IMR-90 (cell line): ENCODE measurements around the gene ATP8B4. TPM values are rescaled to one million over a fixed set of nuclear protein-coding genes. Genes with fewer than 3 reads are reported as not detected.

Experiments used
- ATAC-seq: fragments of 200-7000 bp; cut with Tn5 transposase; 2 replicates; pipeline ENCODE4 v1.9.1; 2020; ENCODE audit warnings: low read depth, mild to moderate bottlenecking, moderate library complexity
- BruUV-seq: library from RNA; stranded (reverse); fragments of 400-500 nt; replicated peaks from 2 replicates; lab custom pipeline; 2021; lab: Mats Ljungman, UMichigan
- CTCF ChIA-PET: fragments of 300-600 bp; formaldehyde crosslinking; extraction: SDS; loops from one replicate; lab custom pipeline; 2021; ENCODE audit warnings: antibody characterized with exemption; lab: Yijun Ruan, JAX
- POLR2A ChIA-PET: fragments of 300-600 bp; sonication (Branson Sonifier 250); formaldehyde crosslinking; loops from one replicate; lab custom pipeline; 2022; ENCODE audit warnings: antibody characterized with exemption; ENCODE audit not compliant: unreplicated experiment; lab: Charles Lee
- DNase-seq: peaks from one replicate; pipeline ENCODE4 v3.0.0; 2013
- H2AFZ ChIP-seq: replicated peaks from 2 replicates; pipeline ENCODE3; 2013; ENCODE audit warnings: low read length, mild to moderate bottlenecking; ENCODE audit not compliant: poor library complexity
- H2AK5ac ChIP-seq: 2 replicates; pipeline ENCODE4 v1.6.1; 2013; ENCODE audit warnings: low read depth, low read length, inconsistent platforms
- H2AK9ac ChIP-seq: replicated peaks from 2 replicates; pipeline ENCODE3; 2013; ENCODE audit warnings: mild to moderate bottlenecking, low read depth, low read length, moderate library complexity; ENCODE audit not compliant: poor library complexity
- H2BK120ac ChIP-seq: 2 replicates; pipeline ENCODE4 v1.6.1; 2013; ENCODE audit warnings: low read depth, low read length, inconsistent platforms
- H2BK15ac ChIP-seq: 3 replicates; pipeline ENCODE4 v1.6.1; 2013; ENCODE audit warnings: low read depth, low read length, inconsistent platforms
- H2BK20ac ChIP-seq: 2 replicates; pipeline ENCODE4 v1.6.1; 2013; ENCODE audit warnings: low read depth, mild to moderate bottlenecking, inconsistent platforms, low read length, moderate library complexity
- H2BK5ac ChIP-seq: 2 replicates; pipeline ENCODE4 v1.6.1; 2013; ENCODE audit warnings: mild to moderate bottlenecking, low read depth, low read length, inconsistent platforms; ENCODE audit not compliant: poor library complexity, severe bottlenecking
- H3K14ac ChIP-seq: replicated peaks from 2 replicates; pipeline ENCODE4 v1.6.1; 2013; ENCODE audit warnings: low read depth, low read length, inconsistent platforms
- H3K18ac ChIP-seq: 2 replicates; pipeline ENCODE4 v1.6.1; 2013; ENCODE audit warnings: low read depth, low read length, control low read depth
- H3K23ac ChIP-seq: 2 replicates; pipeline ENCODE4 v1.6.1; 2013; ENCODE audit warnings: low read depth, low read length, inconsistent platforms
- H3K27ac ChIP-seq: 2 replicates; pipeline ENCODE4 v1.5.1; 2013; ENCODE audit warnings: mild to moderate bottlenecking, control low read depth, low read length; ENCODE audit not compliant: insufficient read depth
- H3K27me3 ChIP-seq: 2 replicates; pipeline ENCODE4 v1.6.1; 2013; ENCODE audit warnings: low read length; ENCODE audit not compliant: control insufficient read depth, insufficient read depth
- H3K36me3 ChIP-seq: 2 replicates; pipeline ENCODE4 v1.6.1; 2013; ENCODE audit warnings: low read length, mixed read lengths; ENCODE audit not compliant: control insufficient read depth, insufficient read depth
- H3K4ac ChIP-seq: 2 replicates; pipeline ENCODE4 v1.6.1; 2013; ENCODE audit warnings: low read depth, low read length, inconsistent platforms
- H3K4me1 ChIP-seq: 2 replicates; pipeline ENCODE4 v1.6.1; 2013; ENCODE audit warnings: low read length, mixed read lengths; ENCODE audit not compliant: control insufficient read depth, insufficient read depth
- H3K4me2 ChIP-seq: 2 replicates; pipeline ENCODE4 v1.6.1; 2013; ENCODE audit warnings: low read depth, mild to moderate bottlenecking, control low read depth, low read length, moderate library complexity
- H3K4me3 ChIP-seq: 2 replicates; pipeline ENCODE4 v1.5.1; 2013; ENCODE audit warnings: low read depth, mild to moderate bottlenecking, control low read depth, low read length, moderate library complexity; ENCODE audit not compliant: insufficient read depth
- H3K56ac ChIP-seq: 2 replicates; pipeline ENCODE4 v1.6.1; 2013; ENCODE audit warnings: low read length, inconsistent platforms; ENCODE audit not compliant: insufficient read depth; ENCODE audit errors: extremely low read depth
- H3K79me1 ChIP-seq, 2 experiments: 2 replicates each; pipeline ENCODE4 v1.6.1; 2013; ENCODE audit warnings: low read length in 2 of 2, inconsistent platforms in 1 of 2, low read depth in 1 of 2
- H3K9ac ChIP-seq: 2 replicates; pipeline ENCODE4 v1.6.1; 2013; ENCODE audit warnings: low read depth, low read length, control low read depth
- H3K9me1 ChIP-seq: 2 replicates; pipeline ENCODE4 v1.6.1; 2013; ENCODE audit warnings: low read length, inconsistent platforms; ENCODE audit not compliant: insufficient read depth
- H3K9me3 ChIP-seq: 2 replicates; pipeline ENCODE4 v1.6.1; 2013; ENCODE audit warnings: low read length; ENCODE audit not compliant: control insufficient read depth, insufficient read depth
- H4K20me1 ChIP-seq: 2 replicates; pipeline ENCODE4 v1.6.1; 2013; ENCODE audit warnings: low read length, inconsistent platforms; ENCODE audit not compliant: insufficient read depth
- H4K5ac ChIP-seq: 2 replicates; pipeline ENCODE4 v1.6.1; 2013; ENCODE audit warnings: mild to moderate bottlenecking, low read depth, low read length, control low read depth
- H4K8ac ChIP-seq, 2 experiments: 2 replicates each; pipeline ENCODE4 v1.6.1; 2013; ENCODE audit warnings: low read depth in 2 of 2, low read length in 2 of 2, control low read depth in 1 of 2, inconsistent platforms in 1 of 2
- H4K91ac ChIP-seq: 2 replicates; pipeline ENCODE4 v1.6.1; 2013; ENCODE audit warnings: low read depth, low read length, inconsistent platforms; ENCODE audit not compliant: insufficient read depth
- RCOR1 ChIP-seq: IDR thresholded peaks from 2 replicates; pipeline ENCODE4 v1.6.1; 2012; ENCODE audit warnings: mild to moderate bottlenecking, low read length, improper control_type of control experiment; ENCODE audit not compliant: insufficient replicate concordance
- WGBS, 2 experiments: methylation state at CpG; one replicate each; pipeline versions ENCODE4 v1.1.5 to v1.1.7; 2013; ENCODE audit warnings: missing lambda C conversion rate in 2 of 2; ENCODE audit not compliant: insufficient read length in 1 of 2; ENCODE audit errors: extremely low coverage in 2 of 2; 5-methylcytosine and 5-hydroxymethylcytosine counted together
- dilution Hi-C: fragments of 300-500 bp; cut with HindIII; formaldehyde crosslinking; loops from one replicate; pipeline ENCODE4 v1.14.3; 2018; ENCODE audit warnings: low sequenced_read_pairs; ENCODE audit not compliant: unreplicated experiment
- in situ Hi-C: fragments of 300-500 bp; cut with MboI; formaldehyde crosslinking; loops from 3 replicates; pipeline ENCODE4 v1.14.3; 2019; ENCODE audit warnings: low sequenced_read_pairs, inconsistent platforms, mixed read lengths
- intact Hi-C: fragments of 100-400 bp; cut with micrococcal nuclease; formaldehyde crosslinking; loops from 2 replicates; pipeline ENCODE4 v1.10.0; 2022
- polyA plus RNA-seq, 3 experiments: library from polyadenylated mRNA; depleted of rRNA; stranded (reverse); fragments of >200 nt; gene quantifications; 2 replicates each; pipeline ENCODE4 v1.2.3, GENCODE V29; 2012; ENCODE audit warnings: low replicate concordance in 1 of 3
- total RNA-seq: library from RNA; depleted of rRNA; stranded (reverse); fragments of >200 nt; gene quantifications from 2 replicates; pipeline ENCODE4 v1.2.3, GENCODE V29; 2012
- TF ChIP-seq, protein P1 (sequence below): fragments of 150-350 bp; IDR thresholded peaks from 2 replicates; pipeline ENCODE4 v1.6.1; 2017; ENCODE audit warnings: mild to moderate bottlenecking, antibody characterized with exemption, low read length, low read depth

The ATP8B4 gene
- total and polyA plus RNA-seq, 2 of the 4 experiments (the other 2 are of a cell fraction) = 0.12 to 0.54 TPM

- TF ChIP-seq, protein P1, sequence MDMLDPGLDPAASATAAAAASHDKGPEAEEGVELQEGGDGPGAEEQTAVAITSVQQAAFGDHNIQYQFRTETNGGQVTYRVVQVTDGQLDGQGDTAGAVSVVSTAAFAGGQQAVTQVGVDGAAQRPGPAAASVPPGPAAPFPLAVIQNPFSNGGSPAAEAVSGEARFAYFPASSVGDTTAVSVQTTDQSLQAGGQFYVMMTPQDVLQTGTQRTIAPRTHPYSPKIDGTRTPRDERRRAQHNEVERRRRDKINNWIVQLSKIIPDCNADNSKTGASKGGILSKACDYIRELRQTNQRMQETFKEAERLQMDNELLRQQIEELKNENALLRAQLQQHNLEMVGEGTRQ = no peak
Observed at GRCh38 chr15:49927189-49927861, 191.7 kb downstream of the ATP8B4 start (continued).

GRCh38 chr15:49926740-49927139 is 192.3 kb downstream of the ATP8B4 start:
- H3K56ac ChIP-seq = no peak overlapping the region
- H4K8ac ChIP-seq = no peak overlapping the region
- H3K14ac ChIP-seq = no peak overlapping the region
- no peak overlapping the region for H3K9ac ChIP-seq
- dilution Hi-C loops = no loop called here
- H3K18ac ChIP-seq = no peak overlapping the region
- TF ChIP-seq RCOR1 = no peak
- H3K36me3 ChIP-seq = no peaks in the 10 kb centered on the region
- no peak overlapping the region for H3K23ac ChIP-seq
- H4K91ac ChIP-seq = no peak overlapping the region
- H2AK9ac ChIP-seq = no peak overlapping the region
- H3K9me1 ChIP-seq = no peaks in the 10 kb centered on the region
- H2BK120ac ChIP-seq = no peak overlapping the region
- H3K27me3 ChIP-seq = no peaks in the 10 kb centered on the region
- H2BK20ac ChIP-seq = no peak overlapping the region
- peaks cover 4% of the 10 kb centered on the region for H3K4me1 ChIP-seq
- H3K27ac ChIP-seq = no peak overlapping the region
- no peak overlapping the region for H2AK5ac ChIP-seq
- no TSS peak for BruUV-seq
- POLR2A ChIA-PET = no interaction called here
- H3K79me1 ChIP-seq = no peaks in the 10 kb centered on the region
- no peaks in the 10 kb centered on the region for H3K9me3 ChIP-seq
- H3K4me3 ChIP-seq = no peak overlapping the region
- no peak overlapping the region for H2BK5ac ChIP-seq
- WGBS, 2 experiments = no CpG with 5 or more reads among the region's 3 CpGs
- DNase-seq = no peak
- H3K4ac ChIP-seq = no peak overlapping the region
- no peak overlapping the region for H2BK15ac ChIP-seq
- H2AFZ ChIP-seq = no peak overlapping the region
- ATAC-seq = no peak
- no peak overlapping the region for H4K5ac ChIP-seq
- no peaks in the 10 kb centered on the region for H4K20me1 ChIP-seq
- in situ Hi-C loops = no loop called here
- H3K4me2 ChIP-seq = no peak overlapping the region
- CTCF ChIA-PET = interaction anchor here (0.6 kb wide), 1 partner anchor 24 kb away, joined by 3 read pairs; no protein-coding TSS in a partner anchor
- intact Hi-C loops = no loop called here
